IPS-NIHi7 (cell line): ENCODE measurements around the gene TJP3.
"Not testable (repeated sequence)": the region's sequence is repeated elsewhere in the genome, so short reads cannot be mapped to it uniquely, and the experiment has no call there.

Experiments
- DNase-seq: peaks from one replicate; pipeline ENCODE4 v3.0.0; 2012; ENCODE audit warnings: mixed read lengths; ENCODE audit errors: extremely low spot score

TJP3 gene

GRCh38 chr19:3738477-3739220 is 30.5 kb downstream of the TJP3 start:
- DNase-seq, result no peak

- no peak for DNase-seq
Observed at GRCh38 chr19:3740431-3740830, 32.2 kb downstream of the TJP3 start.

GRCh38 chr19:3743486-3743885 is 35.3 kb downstream of the TJP3 start:
- DNase-seq, result peak; percentile 42

- no peak for DNase-seq
Observed at GRCh38 chr19:3745363-3746045, 37.3 kb downstream of the TJP3 start.

GRCh38 chr19:3746371-3747056 is 38.3 kb downstream of the TJP3 start:
- DNase-seq, result no peak

- DNase-seq, result no peak
Observed at GRCh38 chr19:3748965-3749364, 40.8 kb downstream of the TJP3 start.

GRCh38 chr19:3750211-3750610 is 42.0 kb downstream of the TJP3 start:
- DNase-seq, result no peak

GRCh38 chr19:3751236-3751635 is 43.1 kb downstream of the TJP3 start:
- DNase-seq, result no peak

GRCh38 chr19:3752492-3752891 is 44.3 kb downstream of the TJP3 start:
- DNase-seq, result no peak

- DNase-seq, result no peak
Observed at GRCh38 chr19:3753631-3754410, 45.6 kb downstream of the TJP3 start.

- DNase-seq, result not testable (repeated sequence)
Observed at GRCh38 chr19:3757705-3758104, 49.5 kb downstream of the TJP3 start.

- DNase-seq, result not testable (repeated sequence)
Observed at GRCh38 chr19:3758297-3758696, 50.1 kb downstream of the TJP3 start.

- DNase-seq, result no peak
Observed at GRCh38 chr19:3759482-3760254, 51.5 kb downstream of the TJP3 start.

- DNase-seq, result no peak
Observed at GRCh38 chr19:3760871-3761361, 52.7 kb downstream of the TJP3 start.

- DNase-seq, result peak; percentile 97
Observed at GRCh38 chr19:3761382-3762129, 53.4 kb downstream of the TJP3 start, which contains the start of gene APBA3. Gene APBA3 (minus strand): TSS chr19:3761692. CDS start chr19:3760264, 1,428 bp downstream.

GRCh38 chr19:3762130-3762473 is 53.9 kb downstream of the TJP3 start:
- no peak for DNase-seq

GRCh38 chr19:3762501-3763459 is 54.6 kb downstream of the TJP3 start, which contains the start of gene MRPL54:
Gene MRPL54 (plus strand): TSS chr19:3762682. CDS start chr19:3762701, 19 bp downstream.
- DNase-seq, result peak; percentile 100

- no peak for DNase-seq
Observed at GRCh38 chr19:3765121-3765520, 56.9 kb downstream of the TJP3 start.

GRCh38 chr19:3765757-3766156 is 57.6 kb downstream of the TJP3 start:
- DNase-seq, result not testable (repeated sequence)
